Stomach (tissue), 4 donors: ENCODE measurements around the gene C17orf100.

Experiments used
- CTCF ChIP-seq, 7 experiments: fragments of 450-650 bp in 4 of 7; fragments of 200-600 bp in 3 of 7; sonication (generic) in 3 of 7; IDR thresholded peaks; one replicate each; pipeline ENCODE4 v1.5.1; 2016 to 2019; ENCODE audit warnings: antibody characterized with exemption in 7 of 7, control low read depth in 2 of 7, mild to moderate bottlenecking in 1 of 7
- EP300 ChIP-seq: sonication (generic); formaldehyde crosslinking; IDR thresholded peaks from one replicate; pipeline ENCODE4 v1.6.1; 2017; ENCODE audit warnings: antibody characterized with exemption
- POLR2A ChIP-seq, 4 donors: fragments of 450-650 bp; IDR thresholded peaks; one replicate each; pipeline ENCODE4 v1.6.1; 2016; ENCODE audit warnings: antibody characterized with exemption in 4 of 4, control low read depth in 2 of 4, mild to moderate bottlenecking in 1 of 4, moderate library complexity in 1 of 4
- POLR2AphosphoS5 ChIP-seq, 3 donors: sonication (generic); formaldehyde crosslinking; IDR thresholded peaks; one replicate each; pipeline ENCODE4 v1.6.1; 2016; ENCODE audit warnings: antibody characterized with exemption in 3 of 3

DNA sequence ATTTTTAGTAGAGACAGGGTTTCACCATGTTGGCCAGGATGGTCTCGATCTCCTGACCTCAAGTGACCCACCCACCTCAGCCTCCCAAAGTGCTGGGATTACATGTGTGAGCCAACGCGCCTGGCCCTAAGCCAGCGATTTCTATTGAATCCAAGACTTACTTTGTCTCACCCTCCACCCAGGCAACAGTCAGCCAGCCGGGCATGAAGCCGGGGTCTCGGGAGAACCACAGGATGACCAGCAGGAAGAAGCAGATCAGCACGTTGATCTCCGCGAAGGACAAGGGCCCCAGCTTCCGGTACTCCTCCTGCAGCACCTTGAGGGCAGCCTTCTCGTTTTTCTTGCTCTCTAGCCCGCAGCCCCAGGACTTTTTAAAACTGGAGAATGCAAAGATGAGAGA, 44.0 kb downstream of the C17orf100 start:
- TF ChIP-seq CTCF (IDR thresholded peaks at IDR 0.05) (no peak), POLR2A (IDR thresholded peaks at IDR 0.05) (no peak), POLR2AphosphoS5 (IDR thresholded peaks at IDR 0.05) (no peak), EP300 (no peak)
